GM23338 (cell line): Measurements from ENCODE around the gene GCH1. TPM values are rescaled to one million over a fixed set of nuclear protein-coding genes. Genes with fewer than 3 reads are reported as not detected.

Experiments
- ATAC-seq: fragments of 200-7000 bp; cut with Tn5 transposase; 3 replicates; pipeline ENCODE4 v1.9.1; 2020
- DNase-seq: peaks from one replicate; pipeline ENCODE4 v3.0.0-alpha.2; 2015; ENCODE audit warnings: low spot score
- H2AFZ ChIP-seq: fragments of 200-600 bp; sonication (generic); 2 replicates; pipeline ENCODE4 v1.8.0; 2016; ENCODE audit warnings: antibody characterized with exemption, mild to moderate bottlenecking, moderate library complexity
- H3F3A ChIP-seq: fragments of 200-600 bp; sonication (generic); replicated peaks from 2 replicates; pipeline ENCODE4 v1.8.0; 2017; ENCODE audit warnings: antibody characterized with exemption, mixed run types, low read depth
- H3K27ac ChIP-seq: fragments of 200-600 bp; sonication (generic); 2 replicates; pipeline ENCODE4 v1.6.1; 2016; ENCODE audit warnings: low read depth
- H3K27me3 ChIP-seq: fragments of 200-600 bp; sonication (generic); 2 replicates; pipeline ENCODE4 v1.8.0; 2016; ENCODE audit warnings: mild to moderate bottlenecking, mixed run types, moderate library complexity; ENCODE audit not compliant: insufficient read depth
- H3K36me3 ChIP-seq: fragments of 200-600 bp; sonication (generic); 2 replicates; pipeline ENCODE4 v1.8.0; 2016; ENCODE audit warnings: mild to moderate bottlenecking; ENCODE audit not compliant: insufficient read depth
- H3K4me1 ChIP-seq: fragments of 200-600 bp; sonication (generic); 2 replicates; pipeline ENCODE4 v1.8.0; 2016; ENCODE audit warnings: mild to moderate bottlenecking, moderate library complexity; ENCODE audit not compliant: insufficient read depth
- H3K4me2 ChIP-seq: fragments of 200-600 bp; sonication (generic); 2 replicates; pipeline ENCODE4 v1.7.1; 2017; ENCODE audit warnings: mixed run types
- H3K4me3 ChIP-seq: fragments of 200-600 bp; sonication (generic); 2 replicates; pipeline ENCODE4 v1.6.1; 2016; ENCODE audit warnings: mixed run types
- H3K79me2 ChIP-seq: fragments of 200-600 bp; sonication (generic); replicated peaks from 2 replicates; pipeline ENCODE4 v1.8.0; 2017; ENCODE audit warnings: mild to moderate bottlenecking; ENCODE audit not compliant: insufficient read depth
- H3K9me2 ChIP-seq: fragments of 200-600 bp; sonication (generic); 2 replicates; pipeline ENCODE4 v1.8.0; 2017; ENCODE audit not compliant: insufficient read depth
- H4K20me1 ChIP-seq: fragments of 200-600 bp; sonication (generic); replicated peaks from 2 replicates; pipeline ENCODE4 v1.8.0; 2017; ENCODE audit warnings: mild to moderate bottlenecking; ENCODE audit not compliant: insufficient read depth
- H3K27ac Mint-ChIP-seq: 2 replicates; pipeline ENCODE4 v1.8.0; 2020; ENCODE audit warnings: inconsistent platforms, mild to moderate bottlenecking, moderate library complexity, mixed read lengths
- H3K27me3 Mint-ChIP-seq: 3 replicates; pipeline ENCODE4 v1.8.0; 2022; ENCODE audit warnings: low read depth, mild to moderate bottlenecking, moderate library complexity, mixed read lengths, inconsistent platforms; ENCODE audit not compliant: insufficient read depth, poor library complexity
- H3K36me3 Mint-ChIP-seq: 3 replicates; pipeline ENCODE4 v1.8.0; 2021; ENCODE audit warnings: low read depth, mild to moderate bottlenecking, inconsistent platforms, moderate library complexity, mixed read lengths
- H3K4me1 Mint-ChIP-seq: 3 replicates; pipeline ENCODE4 v1.8.0; 2020; ENCODE audit warnings: mild to moderate bottlenecking, inconsistent platforms, mixed read lengths
- H3K4me3 Mint-ChIP-seq: 3 replicates; pipeline ENCODE4 v1.8.0; 2021; ENCODE audit warnings: moderate library complexity, mild to moderate bottlenecking, inconsistent platforms, mixed read lengths
- H3K9me3 Mint-ChIP-seq: 3 replicates; pipeline ENCODE4 v1.8.0; 2020; ENCODE audit warnings: moderate library complexity, mild to moderate bottlenecking, inconsistent platforms, mixed read lengths
- CREB1 ChIP-seq: fragments of 250-450 bp; sonication (Bioruptor Pico); IDR thresholded peaks from 2 replicates; pipeline ENCODE4 v1.5.0; 2020; ENCODE audit warnings: low read depth, mild to moderate bottlenecking, moderate library complexity
- EZH2 ChIP-seq: fragments of 200-600 bp; sonication (generic); IDR thresholded peaks from one replicate; pipeline ENCODE4 v1.8.0; 2017; ENCODE audit warnings: antibody characterized with exemption, mild to moderate bottlenecking, low read depth; ENCODE audit not compliant: unreplicated experiment
- EZH2phosphoT487 ChIP-seq: fragments of 200-600 bp; sonication (generic); IDR thresholded peaks from one replicate; pipeline ENCODE4 v1.8.1; 2018; ENCODE audit warnings: antibody characterized with exemption; ENCODE audit not compliant: unreplicated experiment
- JUNB ChIP-seq: IDR thresholded peaks from one replicate; pipeline ENCODE4 v1.6.1; 2016; ENCODE audit warnings: antibody characterized with exemption; ENCODE audit not compliant: unreplicated experiment
- NANOG ChIP-seq: IDR thresholded peaks from 2 replicates; pipeline ENCODE4 v1.6.1; 2016; ENCODE audit warnings: antibody characterized with exemption, borderline replicate concordance
- POLR2AphosphoS5 ChIP-seq: IDR thresholded peaks from 2 replicates; pipeline ENCODE4 v1.6.1; 2016; ENCODE audit warnings: antibody characterized with exemption, low read depth
- STAT1 ChIP-seq: IDR thresholded peaks from one replicate; pipeline ENCODE4 v1.6.1; 2016; ENCODE audit warnings: antibody characterized with exemption; ENCODE audit not compliant: unreplicated experiment
- ZNF114 ChIP-seq: fragments of 250-450 bp; sonication (Bioruptor Pico); IDR thresholded peaks from 2 replicates; pipeline ENCODE4 v1.5.0; 2020; ENCODE audit warnings: mild to moderate bottlenecking, moderate library complexity
- ZNF331 ChIP-seq: fragments of 250-450 bp; sonication (Bioruptor Pico); IDR thresholded peaks from 2 replicates; pipeline ENCODE4 v1.5.0; 2020; ENCODE audit warnings: low read depth, mild to moderate bottlenecking, moderate library complexity
- polyA plus RNA-seq: library from polyadenylated mRNA; unstranded; fragments of >200 nt; fragmentation: Nextera tagmentation; extraction: Ambion mirVana; gene quantifications from 2 replicates; pipeline ENCODE4 v1.2.1, GENCODE V29; 2016
- total RNA-seq: library from RNA; depleted of rRNA; stranded (reverse); fragments of >200 nt; shearing (Covaris generic); gene quantifications from 2 replicates; pipeline ENCODE4 v1.2.3, GENCODE V29; 2014
- TF ChIP-seq, protein P1 (sequence below): IDR thresholded peaks from one replicate; pipeline ENCODE4 v1.6.1; 2018; ENCODE audit warnings: antibody characterized with exemption; ENCODE audit not compliant: unreplicated experiment
- TF ChIP-seq, protein P2 (sequence below): IDR thresholded peaks from 2 replicates; pipeline ENCODE4 v1.6.1; 2016; ENCODE audit warnings: antibody characterized with exemption
- TF ChIP-seq, protein P3 (sequence below), 2 experiments: fragments of 200-600 bp in 1 of 2; sonication (generic) in 1 of 2; conservative IDR thresholded peaks; 2 replicates each; pipeline versions ENCODE4 v1.5.1 to v1.6.1; 2016 to 2017; ENCODE audit warnings: antibody characterized with exemption in 2 of 2, low read depth in 2 of 2, mild to moderate bottlenecking in 2 of 2, moderate library complexity in 1 of 2
- TF ChIP-seq, protein P4 (sequence below): fragments of 250-450 bp; sonication (Bioruptor Pico); IDR thresholded peaks from 2 replicates; pipeline ENCODE4 v1.5.0; 2020; ENCODE audit warnings: mild to moderate bottlenecking, moderate library complexity

GCH1 gene
- total and polyA plus RNA-seq, 2 experiments from 2014 or later: 8.7 to 15.0 TPM

DNA sequence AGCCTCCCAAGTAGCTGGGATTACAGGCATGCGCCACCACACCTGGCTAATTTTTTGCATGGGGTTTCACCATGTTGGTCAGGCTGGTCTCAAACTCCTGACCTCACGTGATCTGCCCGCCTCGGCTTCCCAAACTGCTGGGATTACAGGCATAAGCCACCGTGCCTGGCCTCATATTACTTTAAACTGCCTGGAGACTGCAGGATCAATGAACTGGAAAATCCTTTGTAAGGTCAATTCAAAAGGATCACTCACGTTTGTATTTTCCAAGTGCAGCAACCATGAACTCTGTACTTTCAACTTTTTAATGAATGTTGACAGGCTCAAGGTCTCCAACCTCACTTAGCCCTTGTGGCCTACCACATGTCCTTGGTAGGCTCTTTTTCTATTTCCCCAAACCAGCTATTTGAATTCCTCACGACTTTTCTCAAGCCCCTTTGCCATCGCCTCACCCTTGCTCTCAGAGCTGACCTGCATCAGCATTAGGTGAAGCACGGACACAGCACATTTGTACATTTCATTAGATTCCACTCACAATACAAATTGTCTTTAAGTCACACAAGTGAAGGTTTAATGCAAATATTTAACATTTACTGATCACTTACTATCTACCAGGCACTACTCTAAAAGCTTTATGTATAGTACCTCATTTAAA lies 42.2 kb upstream of the GCH1 start:
- H3F3A ChIP-seq: no peaks in the 10 kb centered on the region
- no peaks in the 10 kb centered on the region for H3K79me2 ChIP-seq
- H2AFZ ChIP-seq: no peak overlapping the region
- no peaks in the 10 kb centered on the region for H3K4me1 ChIP-seq
- Mint-ChIP-seq H3K36me3 (peaks cover 67% of the 10 kb centered on the region), H3K9me3 (peaks cover 30% of the 10 kb centered on the region), H3K4me1 (peaks cover 17% of the 10 kb centered on the region; the same call in 2 of the 3 replicates), H3K4me3 (no peak overlapping the region), H3K27ac (no peak overlapping the region), H3K27me3 (peaks cover 7% of the 10 kb centered on the region)
- no peaks in the 10 kb centered on the region for H3K27me3 ChIP-seq
- no peaks in the 10 kb centered on the region for H3K9me2 ChIP-seq
- no peak overlapping the region for H3K27ac ChIP-seq
- no peak overlapping the region for H3K4me2 ChIP-seq
- TF ChIP-seq JUNB (no peak), EZH2phosphoT487 (no peak), EZH2 (no peak), ZNF114 (CRISPR knock-in tag) (no peak), POLR2AphosphoS5 (no peak), ZNF331 (no peak), NANOG (no peak), STAT1 (no peak), CREB1 (CRISPR knock-in tag) (no peak)
- TF ChIP-seq, protein P1, sequence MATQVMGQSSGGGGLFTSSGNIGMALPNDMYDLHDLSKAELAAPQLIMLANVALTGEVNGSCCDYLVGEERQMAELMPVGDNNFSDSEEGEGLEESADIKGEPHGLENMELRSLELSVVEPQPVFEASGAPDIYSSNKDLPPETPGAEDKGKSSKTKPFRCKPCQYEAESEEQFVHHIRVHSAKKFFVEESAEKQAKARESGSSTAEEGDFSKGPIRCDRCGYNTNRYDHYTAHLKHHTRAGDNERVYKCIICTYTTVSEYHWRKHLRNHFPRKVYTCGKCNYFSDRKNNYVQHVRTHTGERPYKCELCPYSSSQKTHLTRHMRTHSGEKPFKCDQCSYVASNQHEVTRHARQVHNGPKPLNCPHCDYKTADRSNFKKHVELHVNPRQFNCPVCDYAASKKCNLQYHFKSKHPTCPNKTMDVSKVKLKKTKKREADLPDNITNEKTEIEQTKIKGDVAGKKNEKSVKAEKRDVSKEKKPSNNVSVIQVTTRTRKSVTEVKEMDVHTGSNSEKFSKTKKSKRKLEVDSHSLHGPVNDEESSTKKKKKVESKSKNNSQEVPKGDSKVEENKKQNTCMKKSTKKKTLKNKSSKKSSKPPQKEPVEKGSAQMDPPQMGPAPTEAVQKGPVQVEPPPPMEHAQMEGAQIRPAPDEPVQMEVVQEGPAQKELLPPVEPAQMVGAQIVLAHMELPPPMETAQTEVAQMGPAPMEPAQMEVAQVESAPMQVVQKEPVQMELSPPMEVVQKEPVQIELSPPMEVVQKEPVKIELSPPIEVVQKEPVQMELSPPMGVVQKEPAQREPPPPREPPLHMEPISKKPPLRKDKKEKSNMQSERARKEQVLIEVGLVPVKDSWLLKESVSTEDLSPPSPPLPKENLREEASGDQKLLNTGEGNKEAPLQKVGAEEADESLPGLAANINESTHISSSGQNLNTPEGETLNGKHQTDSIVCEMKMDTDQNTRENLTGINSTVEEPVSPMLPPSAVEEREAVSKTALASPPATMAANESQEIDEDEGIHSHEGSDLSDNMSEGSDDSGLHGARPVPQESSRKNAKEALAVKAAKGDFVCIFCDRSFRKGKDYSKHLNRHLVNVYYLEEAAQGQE: no peak
- TF ChIP-seq, protein P2, sequence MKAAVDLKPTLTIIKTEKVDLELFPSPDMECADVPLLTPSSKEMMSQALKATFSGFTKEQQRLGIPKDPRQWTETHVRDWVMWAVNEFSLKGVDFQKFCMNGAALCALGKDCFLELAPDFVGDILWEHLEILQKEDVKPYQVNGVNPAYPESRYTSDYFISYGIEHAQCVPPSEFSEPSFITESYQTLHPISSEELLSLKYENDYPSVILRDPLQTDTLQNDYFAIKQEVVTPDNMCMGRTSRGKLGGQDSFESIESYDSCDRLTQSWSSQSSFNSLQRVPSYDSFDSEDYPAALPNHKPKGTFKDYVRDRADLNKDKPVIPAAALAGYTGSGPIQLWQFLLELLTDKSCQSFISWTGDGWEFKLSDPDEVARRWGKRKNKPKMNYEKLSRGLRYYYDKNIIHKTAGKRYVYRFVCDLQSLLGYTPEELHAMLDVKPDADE: no peak
- TF ChIP-seq, protein P3, sequence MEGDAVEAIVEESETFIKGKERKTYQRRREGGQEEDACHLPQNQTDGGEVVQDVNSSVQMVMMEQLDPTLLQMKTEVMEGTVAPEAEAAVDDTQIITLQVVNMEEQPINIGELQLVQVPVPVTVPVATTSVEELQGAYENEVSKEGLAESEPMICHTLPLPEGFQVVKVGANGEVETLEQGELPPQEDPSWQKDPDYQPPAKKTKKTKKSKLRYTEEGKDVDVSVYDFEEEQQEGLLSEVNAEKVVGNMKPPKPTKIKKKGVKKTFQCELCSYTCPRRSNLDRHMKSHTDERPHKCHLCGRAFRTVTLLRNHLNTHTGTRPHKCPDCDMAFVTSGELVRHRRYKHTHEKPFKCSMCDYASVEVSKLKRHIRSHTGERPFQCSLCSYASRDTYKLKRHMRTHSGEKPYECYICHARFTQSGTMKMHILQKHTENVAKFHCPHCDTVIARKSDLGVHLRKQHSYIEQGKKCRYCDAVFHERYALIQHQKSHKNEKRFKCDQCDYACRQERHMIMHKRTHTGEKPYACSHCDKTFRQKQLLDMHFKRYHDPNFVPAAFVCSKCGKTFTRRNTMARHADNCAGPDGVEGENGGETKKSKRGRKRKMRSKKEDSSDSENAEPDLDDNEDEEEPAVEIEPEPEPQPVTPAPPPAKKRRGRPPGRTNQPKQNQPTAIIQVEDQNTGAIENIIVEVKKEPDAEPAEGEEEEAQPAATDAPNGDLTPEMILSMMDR (conservative IDR thresholded peaks at IDR 0.05; ENCODE audit: low read depth in 2 of 2): no peak
- TF ChIP-seq, protein P4, sequence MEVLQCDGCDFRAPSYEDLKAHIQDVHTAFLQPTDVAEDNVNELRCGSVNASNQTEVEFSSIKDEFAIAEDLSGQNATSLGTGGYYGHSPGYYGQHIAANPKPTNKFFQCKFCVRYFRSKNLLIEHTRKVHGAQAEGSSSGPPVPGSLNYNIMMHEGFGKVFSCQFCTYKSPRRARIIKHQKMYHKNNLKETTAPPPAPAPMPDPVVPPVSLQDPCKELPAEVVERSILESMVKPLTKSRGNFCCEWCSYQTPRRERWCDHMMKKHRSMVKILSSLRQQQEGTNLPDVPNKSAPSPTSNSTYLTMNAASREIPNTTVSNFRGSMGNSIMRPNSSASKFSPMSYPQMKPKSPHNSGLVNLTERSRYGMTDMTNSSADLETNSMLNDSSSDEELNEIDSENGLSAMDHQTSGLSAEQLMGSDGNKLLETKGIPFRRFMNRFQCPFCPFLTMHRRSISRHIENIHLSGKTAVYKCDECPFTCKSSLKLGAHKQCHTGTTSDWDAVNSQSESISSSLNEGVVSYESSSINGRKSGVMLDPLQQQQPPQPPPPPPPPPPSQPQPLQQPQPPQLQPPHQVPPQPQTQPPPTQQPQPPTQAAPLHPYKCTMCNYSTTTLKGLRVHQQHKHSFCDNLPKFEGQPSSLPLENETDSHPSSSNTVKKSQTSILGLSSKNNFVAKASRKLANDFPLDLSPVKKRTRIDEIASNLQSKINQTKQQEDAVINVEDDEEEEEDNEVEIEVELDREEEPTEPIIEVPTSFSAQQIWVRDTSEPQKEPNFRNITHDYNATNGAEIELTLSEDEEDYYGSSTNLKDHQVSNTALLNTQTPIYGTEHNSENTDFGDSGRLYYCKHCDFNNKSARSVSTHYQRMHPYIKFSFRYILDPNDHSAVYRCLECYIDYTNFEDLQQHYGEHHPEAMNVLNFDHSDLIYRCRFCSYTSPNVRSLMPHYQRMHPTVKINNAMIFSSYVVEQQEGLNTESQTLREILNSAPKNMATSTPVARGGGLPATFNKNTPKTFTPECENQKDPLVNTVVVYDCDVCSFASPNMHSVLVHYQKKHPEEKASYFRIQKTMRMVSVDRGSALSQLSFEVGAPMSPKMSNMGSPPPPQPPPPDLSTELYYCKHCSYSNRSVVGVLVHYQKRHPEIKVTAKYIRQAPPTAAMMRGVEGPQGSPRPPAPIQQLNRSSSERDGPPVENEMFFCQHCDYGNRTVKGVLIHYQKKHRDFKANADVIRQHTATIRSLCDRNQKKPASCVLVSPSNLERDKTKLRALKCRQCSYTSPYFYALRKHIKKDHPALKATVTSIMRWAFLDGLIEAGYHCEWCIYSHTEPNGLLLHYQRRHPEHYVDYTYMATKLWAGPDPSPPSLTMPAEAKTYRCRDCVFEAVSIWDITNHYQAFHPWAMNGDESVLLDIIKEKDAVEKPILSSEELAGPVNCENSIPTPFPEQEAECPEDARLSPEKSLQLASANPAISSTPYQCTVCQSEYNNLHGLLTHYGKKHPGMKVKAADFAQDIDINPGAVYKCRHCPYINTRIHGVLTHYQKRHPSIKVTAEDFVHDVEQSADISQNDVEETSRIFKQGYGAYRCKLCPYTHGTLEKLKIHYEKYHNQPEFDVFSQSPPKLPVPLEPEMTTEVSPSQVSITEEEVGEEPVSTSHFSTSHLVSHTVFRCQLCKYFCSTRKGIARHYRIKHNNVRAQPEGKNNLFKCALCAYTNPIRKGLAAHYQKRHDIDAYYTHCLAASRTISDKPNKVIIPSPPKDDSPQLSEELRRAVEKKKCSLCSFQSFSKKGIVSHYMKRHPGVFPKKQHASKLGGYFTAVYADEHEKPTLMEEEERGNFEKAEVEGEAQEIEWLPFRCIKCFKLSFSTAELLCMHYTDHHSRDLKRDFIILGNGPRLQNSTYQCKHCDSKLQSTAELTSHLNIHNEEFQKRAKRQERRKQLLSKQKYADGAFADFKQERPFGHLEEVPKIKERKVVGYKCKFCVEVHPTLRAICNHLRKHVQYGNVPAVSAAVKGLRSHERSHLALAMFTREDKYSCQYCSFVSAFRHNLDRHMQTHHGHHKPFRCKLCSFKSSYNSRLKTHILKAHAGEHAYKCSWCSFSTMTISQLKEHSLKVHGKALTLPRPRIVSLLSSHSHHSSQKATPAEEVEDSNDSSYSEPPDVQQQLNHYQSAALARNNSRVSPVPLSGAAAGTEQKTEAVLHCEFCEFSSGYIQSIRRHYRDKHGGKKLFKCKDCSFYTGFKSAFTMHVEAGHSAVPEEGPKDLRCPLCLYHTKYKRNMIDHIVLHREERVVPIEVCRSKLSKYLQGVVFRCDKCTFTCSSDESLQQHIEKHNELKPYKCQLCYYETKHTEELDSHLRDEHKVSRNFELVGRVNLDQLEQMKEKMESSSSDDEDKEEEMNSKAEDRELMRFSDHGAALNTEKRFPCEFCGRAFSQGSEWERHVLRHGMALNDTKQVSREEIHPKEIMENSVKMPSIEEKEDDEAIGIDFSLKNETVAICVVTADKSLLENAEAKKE (CRISPR knock-in tag): no peak
- ATAC-seq (no peak), DNase-seq (no peak)
- H3K4me3 ChIP-seq: no peak overlapping the region
- peaks cover 32% of the 10 kb centered on the region for H3K36me3 ChIP-seq
- no peaks in the 10 kb centered on the region for H4K20me1 ChIP-seq
